Measurements from ENCODE around the gene PPARA. TPM values are rescaled to one million over a fixed set of nuclear protein-coding genes. Genes with fewer than 3 reads are reported as not detected.

Gene PPARA
- 12.0 TPM for total RNA-seq (2013)
- polyA plus RNA-seq (1 to 10 TPM; 3.7 to 6.3 (median 4.9) TPM), polyA minus RNA-seq (9.3 and 14.4 TPM in 2 replicates), total RNA-seq (8.6 to 27.8 (median 16.2) reads per million in 11 experiments)

DNA sequence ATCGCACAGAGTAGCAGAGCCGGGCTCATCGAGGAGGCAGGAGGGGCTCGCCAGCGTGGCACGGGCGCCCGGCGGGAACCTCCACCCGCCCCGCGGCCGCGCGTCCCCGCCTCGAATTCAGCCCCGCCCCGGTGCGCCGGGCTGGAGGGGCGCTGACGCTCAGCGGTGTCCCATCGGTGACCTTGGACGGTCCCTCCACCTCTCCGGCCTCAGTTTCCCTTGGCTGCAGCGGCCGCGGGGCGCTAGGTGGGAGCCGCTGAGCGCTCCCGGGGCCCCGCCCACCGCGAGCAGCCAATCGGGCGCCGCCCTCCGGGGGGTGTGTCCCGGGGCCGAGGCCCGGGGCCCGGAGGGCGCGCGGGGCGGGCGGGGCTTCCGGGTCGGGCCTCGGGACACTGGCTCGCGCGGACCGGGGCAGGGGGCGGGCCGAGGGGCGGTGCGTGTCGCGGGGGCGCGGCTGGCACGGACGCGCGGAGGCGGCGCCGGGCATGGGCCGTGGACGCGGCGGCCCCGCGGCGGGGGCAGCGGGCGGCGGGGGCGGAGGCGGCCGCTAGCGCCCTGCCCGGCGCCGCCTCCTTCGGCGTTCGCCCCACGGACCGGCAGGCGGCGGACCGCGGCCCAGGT lies at the start of gene PPARA:
TSS of gene PPARA (plus strand) at position 493 of the 621 bp plus-strand sequence. CDS start 47,858 bp downstream, outside the sequence.
- peak within 1 kb of the TSS in 5 of 7 donors; percentile 37 to 73 (median 55) for H3K27ac Mint-ChIP-seq
- H3K4me3 Mint-ChIP-seq: peak within 1 kb of the TSS; percentile 87 to 92
- Histone ChIP-seq H3K4me3 (replicated peaks in 1 of 3; ENCODE audit: low read depth in 2 of 3, low read length in 3 of 3) (peak within 1 kb of the TSS; percentile 68 to 89 (median 80)), H3K36me3 (replicated peaks in 1 of 2; ENCODE audit: control insufficient read depth in 1 of 2, insufficient read depth in 2 of 2, low read length in 2 of 2) (peaks cover 0 to 6% of the 10 kb centered on the region in 2 donors), H3K79me2 (ENCODE audit: insufficient read depth, low read length) (peaks cover 4% of the 10 kb centered on the region), H3K4me1 (ENCODE audit: control insufficient read depth in 1 of 2, insufficient read depth in 2 of 2, low read length in 2 of 2) (peaks cover 16 to 28% of the 10 kb centered on the region in 2 donors), H3K27ac (ENCODE audit: low read depth in 1 of 2, low read length in 2 of 2) (peak within 1 kb of the TSS in 1 of 2 donors; percentile 72), H2AFZ (ENCODE audit: insufficient read depth, low read depth, low read length, poor library complexity, severe bottlenecking) (peak within 1 kb of the TSS; percentile 95), H3K27me3 (ENCODE audit: control insufficient read depth in 2 of 2, insufficient read depth in 2 of 2, low read length in 2 of 2) (peaks cover 8 to 33% of the 10 kb centered on the region in 2 donors), H4K20me1 (ENCODE audit: insufficient read depth, low read length) (no peaks in the 10 kb centered on the region), H3K9ac (ENCODE audit: insufficient read depth, low read length, poor library complexity, severe bottlenecking) (peak within 1 kb of the TSS; percentile 72), H3K9me3 (replicated peaks in 1 of 2; ENCODE audit: control insufficient read depth in 1 of 2, insufficient read depth in 1 of 2, low read length in 2 of 2) (no peaks in the 10 kb centered on the region), H3K4me2 (replicated peaks; ENCODE audit: extremely low read depth, low read length, poor library complexity, severe bottlenecking) (peak within 1 kb of the TSS; percentile 94)
- WGBS (ENCODE audit: insufficient coverage): under 1% methylated on average over 95 of the region's 98 CpGs
- H3K9me3 Mint-ChIP-seq: peaks cover 0 to 3% (median 0%) of the 10 kb centered on the region in 7 donors
- no peak for TF ChIP-seq CTCF (IDR thresholded peaks at IDR 0.05)
- peaks cover 15 to 24% of the 10 kb centered on the region in 2 donors for H3K36me3 Mint-ChIP-seq
- H3K27me3 Mint-ChIP-seq (ENCODE audit: low read depth in 3 of 3): peaks cover 26 to 45% (median 29%) of the 10 kb centered on the region in 3 donors
- intact Hi-C loops (cut with micrococcal nuclease): loop anchor here in 1 of 2 donors (5.0 kb wide), 1 partner anchor 102 kb away; the partner anchor contains the start of gene CDPF1
- DNase-seq: peak; percentile 66 to 69 (median 68)
- peaks cover 20% of the 10 kb centered on the region for H3K4me1 Mint-ChIP-seq

GRCh38 chr22:46102159-46102558 lies 48.2 kb upstream of the PPARA start:
- no peak for TF ChIP-seq CTCF (IDR thresholded peaks at IDR 0.05)
- H3K4me3 Mint-ChIP-seq: no peak overlapping the region
- H3K27ac Mint-ChIP-seq: no peak overlapping the region
- no peak for DNase-seq
- H3K27ac ChIP-seq (ENCODE audit: low read depth in 1 of 2, low read length in 2 of 2): no peak overlapping the region
- H3K4me2 ChIP-seq (replicated peaks; ENCODE audit: extremely low read depth, low read length, poor library complexity, severe bottlenecking): no peak overlapping the region
- H3K4me1 Mint-ChIP-seq: no peaks in the 10 kb centered on the region
- H4K20me1 ChIP-seq (ENCODE audit: insufficient read depth, low read length): peaks cover 62% of the 10 kb centered on the region
- no peaks in the 10 kb centered on the region for H3K4me1 ChIP-seq (ENCODE audit: control insufficient read depth in 1 of 2, insufficient read depth in 2 of 2, low read length in 2 of 2)
- H3K9me3 Mint-ChIP-seq: no peaks in the 10 kb centered on the region
- no peak overlapping the region for H2AFZ ChIP-seq (ENCODE audit: insufficient read depth, low read depth, low read length, poor library complexity, severe bottlenecking)
- H3K36me3 ChIP-seq (replicated peaks in 1 of 2; ENCODE audit: control insufficient read depth in 1 of 2, insufficient read depth in 2 of 2, low read length in 2 of 2): peaks cover 88 to 89% of the 10 kb centered on the region in 2 donors
- no peak overlapping the region for H3K9ac ChIP-seq (ENCODE audit: insufficient read depth, low read length, poor library complexity, severe bottlenecking)
- H3K27me3 ChIP-seq (ENCODE audit: control insufficient read depth in 2 of 2, insufficient read depth in 2 of 2, low read length in 2 of 2): no peaks in the 10 kb centered on the region
- no peaks in the 10 kb centered on the region for H3K79me2 ChIP-seq (ENCODE audit: insufficient read depth, low read length)
- intact Hi-C loops (cut with micrococcal nuclease): no loop called here
- no peak overlapping the region for H3K4me3 ChIP-seq (replicated peaks in 1 of 3; ENCODE audit: low read depth in 2 of 3, low read length in 3 of 3)
- 98% methylated on average over 11 of the region's 11 CpGs for WGBS (ENCODE audit: insufficient coverage)
- H3K27me3 Mint-ChIP-seq (ENCODE audit: low read depth in 3 of 3): no peaks in the 10 kb centered on the region
- peaks cover 41 to 77% of the 10 kb centered on the region in 2 donors for H3K36me3 Mint-ChIP-seq
- no peaks in the 10 kb centered on the region for H3K9me3 ChIP-seq (replicated peaks in 1 of 2; ENCODE audit: control insufficient read depth in 1 of 2, insufficient read depth in 1 of 2, low read length in 2 of 2)
